ENCODE measurements around the gene FDPS.
A peak's percentile ranks its signal among the peaks of the same experiment; 100 is the strongest.

Gene FDPS

GRCh38 chr1:155273343-155274245 is 35.1 kb upstream of the FDPS start, which contains the start of gene CLK2:
CLK2 (minus strand) TSS chr1:155273504; CDS start chr1:155270977, 2,527 bp downstream.
- peak within 1 kb of the TSS; percentile 83 for H3K4me3 ChIP-seq (ENCODE audit: low read length)
- H3K9me3 ChIP-seq (ENCODE audit: control insufficient read depth, low read length): no peaks in the 10 kb centered on the region
- H3K27me3 ChIP-seq (replicated peaks; ENCODE audit: control insufficient read depth, insufficient read depth, low read length): no peaks in the 10 kb centered on the region
- peak within 1 kb of the TSS; percentile 86 for H3K9ac ChIP-seq (ENCODE audit: low read length)
- H3K36me3 ChIP-seq (ENCODE audit: control insufficient read depth, insufficient read depth, low read length, severe bottlenecking): peaks cover 28% of the 10 kb centered on the region
- peaks cover 19% of the 10 kb centered on the region for H3K4me1 ChIP-seq (ENCODE audit: control insufficient read depth, insufficient read depth, low read length)
- peak; percentile 97 for DNase-seq (ENCODE audit: low read depth)

GRCh38 chr1:155277070-155277901 is 31.4 kb upstream of the FDPS start, which contains the start of gene HCN3:
HCN3 (plus strand) TSS chr1:155277463; CDS start chr1:155277591, 128 bp downstream.
- H3K27me3 ChIP-seq (replicated peaks; ENCODE audit: control insufficient read depth, insufficient read depth, low read length): no peaks in the 10 kb centered on the region
- H3K4me1 ChIP-seq (ENCODE audit: control insufficient read depth, insufficient read depth, low read length): peaks cover 11% of the 10 kb centered on the region
- H3K36me3 ChIP-seq (ENCODE audit: control insufficient read depth, insufficient read depth, low read length, severe bottlenecking): no peaks in the 10 kb centered on the region
- peak within 1 kb of the TSS; percentile 84 for H3K9ac ChIP-seq (ENCODE audit: low read length)
- peak; percentile 99 for DNase-seq (ENCODE audit: low read depth)
- H3K9me3 ChIP-seq (ENCODE audit: control insufficient read depth, low read length): no peaks in the 10 kb centered on the region
- peak within 1 kb of the TSS; percentile 84 for H3K4me3 ChIP-seq (ENCODE audit: low read length)

- Histone ChIP-seq H3K36me3 (ENCODE audit: control insufficient read depth, insufficient read depth, low read length, severe bottlenecking) (no peaks in the 10 kb centered on the region), H3K27me3 (replicated peaks; ENCODE audit: control insufficient read depth, insufficient read depth, low read length) (no peaks in the 10 kb centered on the region), H3K9ac (ENCODE audit: low read length) (peak overlapping the region; percentile 84), H3K4me3 (ENCODE audit: low read length) (peak overlapping the region; percentile 84), H3K9me3 (ENCODE audit: control insufficient read depth, low read length) (no peaks in the 10 kb centered on the region), H3K4me1 (ENCODE audit: control insufficient read depth, insufficient read depth, low read length) (peaks cover 8% of the 10 kb centered on the region)
- peak; percentile 74 for DNase-seq (ENCODE audit: low read depth)
Measured at GRCh38 chr1:155277902-155278688, 30.6 kb upstream of the FDPS start.

GRCh38 chr1:155278689-155279160 is 29.9 kb upstream of the FDPS start:
- Histone ChIP-seq H3K9me3 (ENCODE audit: control insufficient read depth, low read length) (no peaks in the 10 kb centered on the region), H3K36me3 (ENCODE audit: control insufficient read depth, insufficient read depth, low read length, severe bottlenecking) (no peaks in the 10 kb centered on the region), H3K4me1 (ENCODE audit: control insufficient read depth, insufficient read depth, low read length) (peaks cover 7% of the 10 kb centered on the region), H3K4me3 (ENCODE audit: low read length) (no peak overlapping the region), H3K9ac (ENCODE audit: low read length) (no peak overlapping the region), H3K27me3 (replicated peaks; ENCODE audit: control insufficient read depth, insufficient read depth, low read length) (no peaks in the 10 kb centered on the region)
- DNase-seq (ENCODE audit: low read depth): no peak

- H3K4me3 ChIP-seq (ENCODE audit: low read length): no peak overlapping the region
- DNase-seq (ENCODE audit: low read depth): no peak
- no peaks in the 10 kb centered on the region for H3K27me3 ChIP-seq (replicated peaks; ENCODE audit: control insufficient read depth, insufficient read depth, low read length)
- no peak overlapping the region for H3K9ac ChIP-seq (ENCODE audit: low read length)
- H3K36me3 ChIP-seq (ENCODE audit: control insufficient read depth, insufficient read depth, low read length, severe bottlenecking): no peaks in the 10 kb centered on the region
- H3K9me3 ChIP-seq (ENCODE audit: control insufficient read depth, low read length): no peaks in the 10 kb centered on the region
- H3K4me1 ChIP-seq (ENCODE audit: control insufficient read depth, insufficient read depth, low read length): peaks cover 4% of the 10 kb centered on the region
Measured at GRCh38 chr1:155279268-155279667, 29.4 kb upstream of the FDPS start.

- Histone ChIP-seq H3K9ac (ENCODE audit: low read length) (no peak overlapping the region), H3K4me1 (ENCODE audit: control insufficient read depth, insufficient read depth, low read length) (no peaks in the 10 kb centered on the region), H3K36me3 (ENCODE audit: control insufficient read depth, insufficient read depth, low read length, severe bottlenecking) (no peaks in the 10 kb centered on the region), H3K27me3 (replicated peaks; ENCODE audit: control insufficient read depth, insufficient read depth, low read length) (no peaks in the 10 kb centered on the region), H3K9me3 (ENCODE audit: control insufficient read depth, low read length) (no peaks in the 10 kb centered on the region), H3K4me3 (ENCODE audit: low read length) (no peak overlapping the region)
- DNase-seq (ENCODE audit: low read depth): no peak
Measured at GRCh38 chr1:155282488-155283091, 26.1 kb upstream of the FDPS start.

- H3K9ac ChIP-seq (ENCODE audit: low read length): no peak overlapping the region
- H3K27me3 ChIP-seq (replicated peaks; ENCODE audit: control insufficient read depth, insufficient read depth, low read length): no peaks in the 10 kb centered on the region
- DNase-seq (ENCODE audit: low read depth): no peak
- H3K4me1 ChIP-seq (ENCODE audit: control insufficient read depth, insufficient read depth, low read length): no peaks in the 10 kb centered on the region
- no peak overlapping the region for H3K4me3 ChIP-seq (ENCODE audit: low read length)
- no peaks in the 10 kb centered on the region for H3K36me3 ChIP-seq (ENCODE audit: control insufficient read depth, insufficient read depth, low read length, severe bottlenecking)
- H3K9me3 ChIP-seq (ENCODE audit: control insufficient read depth, low read length): no peaks in the 10 kb centered on the region
Measured at GRCh38 chr1:155284476-155284875, 24.2 kb upstream of the FDPS start.

GRCh38 chr1:155285063-155285462 is 23.6 kb upstream of the FDPS start:
- Histone ChIP-seq H3K4me1 (ENCODE audit: control insufficient read depth, insufficient read depth, low read length) (no peaks in the 10 kb centered on the region), H3K27me3 (replicated peaks; ENCODE audit: control insufficient read depth, insufficient read depth, low read length) (peaks cover under 1% of the 10 kb centered on the region), H3K4me3 (ENCODE audit: low read length) (no peak overlapping the region), H3K36me3 (ENCODE audit: control insufficient read depth, insufficient read depth, low read length, severe bottlenecking) (no peaks in the 10 kb centered on the region), H3K9me3 (ENCODE audit: control insufficient read depth, low read length) (no peaks in the 10 kb centered on the region), H3K9ac (ENCODE audit: low read length) (no peak overlapping the region)
- DNase-seq (ENCODE audit: low read depth): no peak

- H3K9me3 ChIP-seq (ENCODE audit: control insufficient read depth, low read length): no peaks in the 10 kb centered on the region
- peaks cover 5% of the 10 kb centered on the region for H3K27me3 ChIP-seq (replicated peaks; ENCODE audit: control insufficient read depth, insufficient read depth, low read length)
- no peak overlapping the region for H3K9ac ChIP-seq (ENCODE audit: low read length)
- no peaks in the 10 kb centered on the region for H3K36me3 ChIP-seq (ENCODE audit: control insufficient read depth, insufficient read depth, low read length, severe bottlenecking)
- DNase-seq (ENCODE audit: low read depth): no peak
- H3K4me1 ChIP-seq (ENCODE audit: control insufficient read depth, insufficient read depth, low read length): no peaks in the 10 kb centered on the region
- no peak overlapping the region for H3K4me3 ChIP-seq (ENCODE audit: low read length)
Measured at GRCh38 chr1:155285631-155286044, 23.0 kb upstream of the FDPS start.

GRCh38 chr1:155286544-155286943 is 22.1 kb upstream of the FDPS start:
- Histone ChIP-seq H3K4me3 (ENCODE audit: low read length) (no peak overlapping the region), H3K9me3 (ENCODE audit: control insufficient read depth, low read length) (no peaks in the 10 kb centered on the region), H3K36me3 (ENCODE audit: control insufficient read depth, insufficient read depth, low read length, severe bottlenecking) (no peaks in the 10 kb centered on the region), H3K9ac (ENCODE audit: low read length) (no peak overlapping the region), H3K27me3 (replicated peaks; ENCODE audit: control insufficient read depth, insufficient read depth, low read length) (peaks cover 7% of the 10 kb centered on the region), H3K4me1 (ENCODE audit: control insufficient read depth, insufficient read depth, low read length) (no peaks in the 10 kb centered on the region)
- no peak for DNase-seq (ENCODE audit: low read depth)
